ENCODE measurements around the gene MADD.

Gene MADD

GRCh38 chr11:47269829-47270305, at the start of gene MADD:
Gene MADD (plus strand): TSS chr11:47270133.
- DNase-seq = peak; percentile 84 to 91

- no peak for DNase-seq
Measured at GRCh38 chr11:47220401-47220821, 49.5 kb upstream of the MADD start.

- DNase-seq = no peak
Measured at GRCh38 chr11:47222696-47223095, 47.2 kb upstream of the MADD start.

- no peak for DNase-seq
Measured at GRCh38 chr11:47225552-47226400, 44.2 kb upstream of the MADD start.

GRCh38 chr11:47229161-47229560, 40.8 kb upstream of the MADD start:
- no peak for DNase-seq

GRCh38 chr11:47233051-47233450, 36.9 kb upstream of the MADD start:
- DNase-seq = no peak

- no peak for DNase-seq
Measured at GRCh38 chr11:47233989-47234668, 35.8 kb upstream of the MADD start.

- DNase-seq = peak; percentile 51
Measured at GRCh38 chr11:47234669-47235100, 35.2 kb upstream of the MADD start.

GRCh38 chr11:47235163-47235562, 34.8 kb upstream of the MADD start:
- no peak for DNase-seq

GRCh38 chr11:47236482-47236881, 33.5 kb upstream of the MADD start:
- no peak for DNase-seq

- DNase-seq = no peak
Measured at GRCh38 chr11:47239852-47240251, 30.1 kb upstream of the MADD start.

GRCh38 chr11:47241841-47242301, 28.1 kb upstream of the MADD start:
- DNase-seq = no peak

- DNase-seq = no peak
Measured at GRCh38 chr11:47242596-47243192, 27.2 kb upstream of the MADD start.

GRCh38 chr11:47243454-47243853, 26.5 kb upstream of the MADD start:
- no peak for DNase-seq

GRCh38 chr11:47244448-47245350, 25.2 kb upstream of the MADD start:
- no peak for DNase-seq

- no peak for DNase-seq
Measured at GRCh38 chr11:47245611-47246357, 24.1 kb upstream of the MADD start.

GRCh38 chr11:47247502-47247901, 22.4 kb upstream of the MADD start:
- no peak for DNase-seq

GRCh38 chr11:47248304-47248663, 21.6 kb upstream of the MADD start:
- no peak for DNase-seq

- peak; percentile 84 to 86 for DNase-seq
Measured at GRCh38 chr11:47248664-47249377, 21.1 kb upstream of the MADD start, which contains the start of gene ACP2. Gene ACP2 (minus strand): TSS chr11:47248814. CDS start chr11:47248789, 25 bp downstream.

GRCh38 chr11:47249378-47249715, 20.6 kb upstream of the MADD start:
- DNase-seq = no peak

GRCh38 chr11:47251751-47252150, 18.2 kb upstream of the MADD start:
- DNase-seq = no peak
